HepG2 (cell line): ENCODE results near the gene SOST. TPM values are rescaled to one million over a fixed set of nuclear protein-coding genes. Genes with fewer than 3 reads are reported as not detected.

Experiments used
- GATAD2A ChIP-seq: IDR thresholded peaks from 2 replicates; pipeline ENCODE4 v1.6.1; 2016
- HNRNPL ChIP-seq: fragments of 200-400 bp; formaldehyde crosslinking; IDR thresholded peaks from 2 replicates; pipeline ENCODE4 v1.6.1; 2017; ENCODE audit warnings: mild to moderate bottlenecking, low read depth, low read length
- HOXA3 ChIP-seq: sonication (generic); formaldehyde crosslinking; IDR thresholded peaks from 2 replicates; pipeline ENCODE4 v1.5.0; 2020; ENCODE audit warnings: missing genetic modification reagents
- HOXA5 ChIP-seq: sonication (generic); formaldehyde crosslinking; IDR thresholded peaks from 2 replicates; pipeline ENCODE4 v1.4.0; 2020; ENCODE audit warnings: missing genetic modification reagents
- NPAS2 ChIP-seq: sonication (generic); formaldehyde crosslinking; IDR thresholded peaks from 2 replicates; pipeline ENCODE4 v1.8.0; 2022; ENCODE audit warnings: mild to moderate bottlenecking, missing genetic modification reagents, borderline replicate concordance
- POGZ ChIP-seq: sonication (generic); formaldehyde crosslinking; IDR thresholded peaks from 2 replicates; pipeline ENCODE4 v1.4.0; 2020; ENCODE audit warnings: mild to moderate bottlenecking, missing genetic modification reagents
- ZBTB25 ChIP-seq: IDR thresholded peaks from 2 replicates; pipeline ENCODE4 v1.6.1; 2018; ENCODE audit warnings: missing genetic modification reagents
- ZNF276 ChIP-seq: sonication (generic); formaldehyde crosslinking; IDR thresholded peaks from 2 replicates; pipeline ENCODE4 v1.4.0; 2020; ENCODE audit warnings: mild to moderate bottlenecking, low read depth, missing genetic modification reagents
- ZNF607 ChIP-seq: sonication (generic); formaldehyde crosslinking; IDR thresholded peaks from 2 replicates; pipeline ENCODE4 v1.5.1; 2020; ENCODE audit warnings: missing genetic modification reagents, mild to moderate bottlenecking, borderline replicate concordance
- ZNF710 ChIP-seq: sonication (generic); formaldehyde crosslinking; IDR thresholded peaks from 2 replicates; pipeline ENCODE4 v1.5.0; 2020; ENCODE audit warnings: mild to moderate bottlenecking, missing genetic modification reagents, borderline replicate concordance
- ZNF788 ChIP-seq: sonication (generic); formaldehyde crosslinking; IDR thresholded peaks from 2 replicates; pipeline ENCODE4 v1.5.0; 2020; ENCODE audit warnings: mild to moderate bottlenecking, missing genetic modification reagents, borderline replicate concordance
- ZSCAN5A ChIP-seq: sonication (generic); formaldehyde crosslinking; IDR thresholded peaks from 2 replicates; pipeline ENCODE4 v1.8.0; 2022; ENCODE audit warnings: mild to moderate bottlenecking, missing genetic modification reagents, borderline replicate concordance
- polyA plus RNA-seq, 8 experiments: library from polyadenylated mRNA; depleted of rRNA in 3 of 8; stranded (reverse) in 7 of 8; unstranded in 1 of 8; fragments of >200 nt; fragmentation: Illumina TruSeq in 4 of 8; extraction: Trizol in 4 of 8; gene quantifications; 2 replicates each; pipeline versions ENCODE4 v1.2.1 to v1.2.3, GENCODE V29; 2011 to 2016; ENCODE audit warnings: low read depth in 4 of 8, missing spikeins in 1 of 8, mixed read lengths in 1 of 8; ENCODE audit not compliant: insufficient read depth in 1 of 8
- total RNA-seq, 5 experiments: library from RNA; depleted of rRNA; stranded (reverse); fragments of >200 nt; fragmentation: Illumina TruSeq; extraction: Trizol; gene quantifications; 2 replicates each; pipeline ENCODE4 v1.2.3, GENCODE V29; 2016; ENCODE audit warnings: low read depth in 1 of 5
- TF ChIP-seq, protein P1 (sequence below): sonication (generic); formaldehyde crosslinking; IDR thresholded peaks from 2 replicates; pipeline ENCODE4 v1.9.0; 2021; ENCODE audit warnings: missing genetic modification reagents, mild to moderate bottlenecking, borderline replicate concordance
- TF ChIP-seq, protein P2 (sequence below): sonication (generic); formaldehyde crosslinking; IDR thresholded peaks from 2 replicates; pipeline ENCODE4 v1.4.0; 2020; ENCODE audit warnings: mild to moderate bottlenecking, missing genetic modification reagents

SOST gene
- total and polyA plus RNA-seq, 2 of the 13 experiments (the other 11 are each of a cell fraction or from before 2014, with no cell fraction given): not detected

GRCh38 chr17:43755389-43755875, 3.2 kb downstream of the SOST start (continued):
- TF ChIP-seq, protein P1, sequence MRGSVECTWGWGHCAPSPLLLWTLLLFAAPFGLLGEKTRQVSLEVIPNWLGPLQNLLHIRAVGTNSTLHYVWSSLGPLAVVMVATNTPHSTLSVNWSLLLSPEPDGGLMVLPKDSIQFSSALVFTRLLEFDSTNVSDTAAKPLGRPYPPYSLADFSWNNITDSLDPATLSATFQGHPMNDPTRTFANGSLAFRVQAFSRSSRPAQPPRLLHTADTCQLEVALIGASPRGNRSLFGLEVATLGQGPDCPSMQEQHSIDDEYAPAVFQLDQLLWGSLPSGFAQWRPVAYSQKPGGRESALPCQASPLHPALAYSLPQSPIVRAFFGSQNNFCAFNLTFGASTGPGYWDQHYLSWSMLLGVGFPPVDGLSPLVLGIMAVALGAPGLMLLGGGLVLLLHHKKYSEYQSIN (CRISPR knock-in tag): no peak
- TF ChIP-seq HOXA5: no peak
- TF ChIP-seq POGZ (CRISPR knock-in tag): no peak
- TF ChIP-seq NPAS2: no peak
- TF ChIP-seq ZBTB25: no peak
- 0 out of 2 replicates have a peak, but pooled peaks have one; percentile 29 for TF ChIP-seq ZNF276 (CRISPR knock-in tag)
- TF ChIP-seq GATAD2A (CRISPR knock-in tag): no peak
- peak; percentile 22; the same call in 1 of the 2 replicates for TF ChIP-seq ZNF607 (CRISPR knock-in tag)
- no peak for TF ChIP-seq ZNF788 (CRISPR knock-in tag)
- TF ChIP-seq ZNF710 (CRISPR knock-in tag): no peak
- TF ChIP-seq HNRNPL: no peak
- 0 out of 2 replicates have a peak, but pooled peaks have one; percentile 28 for TF ChIP-seq HOXA3 (CRISPR knock-in tag)
- TF ChIP-seq, protein P2, sequence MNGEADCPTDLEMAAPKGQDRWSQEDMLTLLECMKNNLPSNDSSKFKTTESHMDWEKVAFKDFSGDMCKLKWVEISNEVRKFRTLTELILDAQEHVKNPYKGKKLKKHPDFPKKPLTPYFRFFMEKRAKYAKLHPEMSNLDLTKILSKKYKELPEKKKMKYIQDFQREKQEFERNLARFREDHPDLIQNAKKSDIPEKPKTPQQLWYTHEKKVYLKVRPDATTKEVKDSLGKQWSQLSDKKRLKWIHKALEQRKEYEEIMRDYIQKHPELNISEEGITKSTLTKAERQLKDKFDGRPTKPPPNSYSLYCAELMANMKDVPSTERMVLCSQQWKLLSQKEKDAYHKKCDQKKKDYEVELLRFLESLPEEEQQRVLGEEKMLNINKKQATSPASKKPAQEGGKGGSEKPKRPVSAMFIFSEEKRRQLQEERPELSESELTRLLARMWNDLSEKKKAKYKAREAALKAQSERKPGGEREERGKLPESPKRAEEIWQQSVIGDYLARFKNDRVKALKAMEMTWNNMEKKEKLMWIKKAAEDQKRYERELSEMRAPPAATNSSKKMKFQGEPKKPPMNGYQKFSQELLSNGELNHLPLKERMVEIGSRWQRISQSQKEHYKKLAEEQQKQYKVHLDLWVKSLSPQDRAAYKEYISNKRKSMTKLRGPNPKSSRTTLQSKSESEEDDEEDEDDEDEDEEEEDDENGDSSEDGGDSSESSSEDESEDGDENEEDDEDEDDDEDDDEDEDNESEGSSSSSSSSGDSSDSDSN (CRISPR knock-in tag): peak; percentile 76; the same call in 1 of the 2 replicates
- TF ChIP-seq ZSCAN5A (CRISPR knock-in tag): no peak
